ENCODE results near the gene ARPC2.

DNA sequence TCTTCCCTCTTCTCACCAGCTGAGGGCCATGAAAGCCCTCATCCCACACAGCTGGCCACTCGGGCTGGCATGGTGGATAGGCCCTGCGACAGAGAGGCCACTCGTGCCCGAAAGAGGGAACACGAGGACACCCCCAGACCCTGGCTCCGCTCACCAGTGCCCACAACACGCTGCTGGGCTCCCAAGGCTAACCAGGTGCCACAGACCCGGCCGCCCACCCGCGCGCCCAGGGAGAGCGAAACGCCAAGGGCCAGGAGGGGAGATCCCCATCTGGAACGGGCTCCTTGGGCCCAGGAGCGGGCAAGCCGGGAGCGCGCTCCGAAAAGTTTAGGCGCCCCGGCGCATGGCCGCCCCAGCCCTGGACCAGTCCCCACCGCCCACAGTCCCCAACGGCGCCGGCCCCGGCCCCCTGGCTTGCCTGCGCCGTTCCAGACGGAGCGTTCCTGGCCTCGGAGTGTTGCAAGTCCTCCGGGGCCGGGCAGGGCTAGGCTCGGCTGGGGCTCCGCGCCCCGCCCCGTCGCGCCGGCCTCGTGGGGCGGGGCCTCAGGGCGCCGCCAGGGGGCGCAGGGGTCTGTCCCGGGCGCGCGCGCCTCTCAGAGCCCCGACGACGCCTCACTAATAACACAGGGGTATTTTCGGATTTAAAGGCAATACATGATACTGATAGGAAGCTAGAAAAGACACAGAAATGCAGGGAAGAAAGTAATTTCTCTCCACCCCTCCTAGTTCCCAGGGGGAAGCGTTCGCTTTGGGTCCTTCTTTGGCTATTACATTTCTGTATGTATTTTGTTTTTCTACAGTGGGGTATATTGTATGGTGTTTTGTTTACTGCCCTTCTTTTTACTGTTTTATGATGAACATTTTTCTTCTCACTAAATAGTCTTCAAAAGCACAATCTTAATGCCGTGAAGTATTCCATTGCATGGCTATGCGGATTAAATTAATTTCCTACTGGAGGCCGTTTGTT is 75.3 kb downstream of the ARPC2 start, which contains the start of gene TMBIM1:
- TF ChIP-seq, protein P1, sequence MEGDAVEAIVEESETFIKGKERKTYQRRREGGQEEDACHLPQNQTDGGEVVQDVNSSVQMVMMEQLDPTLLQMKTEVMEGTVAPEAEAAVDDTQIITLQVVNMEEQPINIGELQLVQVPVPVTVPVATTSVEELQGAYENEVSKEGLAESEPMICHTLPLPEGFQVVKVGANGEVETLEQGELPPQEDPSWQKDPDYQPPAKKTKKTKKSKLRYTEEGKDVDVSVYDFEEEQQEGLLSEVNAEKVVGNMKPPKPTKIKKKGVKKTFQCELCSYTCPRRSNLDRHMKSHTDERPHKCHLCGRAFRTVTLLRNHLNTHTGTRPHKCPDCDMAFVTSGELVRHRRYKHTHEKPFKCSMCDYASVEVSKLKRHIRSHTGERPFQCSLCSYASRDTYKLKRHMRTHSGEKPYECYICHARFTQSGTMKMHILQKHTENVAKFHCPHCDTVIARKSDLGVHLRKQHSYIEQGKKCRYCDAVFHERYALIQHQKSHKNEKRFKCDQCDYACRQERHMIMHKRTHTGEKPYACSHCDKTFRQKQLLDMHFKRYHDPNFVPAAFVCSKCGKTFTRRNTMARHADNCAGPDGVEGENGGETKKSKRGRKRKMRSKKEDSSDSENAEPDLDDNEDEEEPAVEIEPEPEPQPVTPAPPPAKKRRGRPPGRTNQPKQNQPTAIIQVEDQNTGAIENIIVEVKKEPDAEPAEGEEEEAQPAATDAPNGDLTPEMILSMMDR (conservative IDR thresholded peaks at IDR 0.05; ENCODE audit: low read length), result peak; percentile 40; the same call in 1 of the 2 replicates
- no peak for TF ChIP-seq EZH2phosphoT487 (IDR thresholded peaks at IDR 0.05; ENCODE audit: borderline replicate concordance)
